IMR-90 (cell line): Measurements from ENCODE around the gene SIX4. TPM values are rescaled to one million over a fixed set of nuclear protein-coding genes. Genes with fewer than 3 reads are reported as not detected.
A peak's percentile ranks its signal among the peaks of the same experiment; 100 is the strongest.

Source experiments
- ATAC-seq: fragments of 200-7000 bp; cut with Tn5 transposase; 2 replicates; pipeline ENCODE4 v1.9.1; 2020; ENCODE audit warnings: low read depth, mild to moderate bottlenecking, moderate library complexity
- BruUV-seq: library from RNA; stranded (reverse); fragments of 400-500 nt; replicated peaks from 2 replicates; lab custom pipeline; 2021; lab: Mats Ljungman, UMichigan
- CTCF ChIA-PET: fragments of 300-600 bp; formaldehyde crosslinking; extraction: SDS; loops from one replicate; lab custom pipeline; 2021; ENCODE audit warnings: antibody characterized with exemption; lab: Yijun Ruan, JAX
- POLR2A ChIA-PET: fragments of 300-600 bp; sonication (Branson Sonifier 250); formaldehyde crosslinking; loops from one replicate; lab custom pipeline; 2022; ENCODE audit warnings: antibody characterized with exemption; ENCODE audit not compliant: unreplicated experiment; lab: Charles Lee
- DNase-seq: peaks from one replicate; pipeline ENCODE4 v3.0.0; 2013
- H2AFZ ChIP-seq: replicated peaks from 2 replicates; pipeline ENCODE3; 2013; ENCODE audit warnings: low read length, mild to moderate bottlenecking; ENCODE audit not compliant: poor library complexity
- H2AK5ac ChIP-seq: 2 replicates; pipeline ENCODE4 v1.6.1; 2013; ENCODE audit warnings: low read depth, low read length, inconsistent platforms
- H2AK9ac ChIP-seq: replicated peaks from 2 replicates; pipeline ENCODE3; 2013; ENCODE audit warnings: mild to moderate bottlenecking, low read depth, low read length, moderate library complexity; ENCODE audit not compliant: poor library complexity
- H2BK120ac ChIP-seq: 2 replicates; pipeline ENCODE4 v1.6.1; 2013; ENCODE audit warnings: low read depth, low read length, inconsistent platforms
- H2BK15ac ChIP-seq: 3 replicates; pipeline ENCODE4 v1.6.1; 2013; ENCODE audit warnings: low read depth, low read length, inconsistent platforms
- H2BK20ac ChIP-seq: 2 replicates; pipeline ENCODE4 v1.6.1; 2013; ENCODE audit warnings: low read depth, mild to moderate bottlenecking, inconsistent platforms, low read length, moderate library complexity
- H2BK5ac ChIP-seq: 2 replicates; pipeline ENCODE4 v1.6.1; 2013; ENCODE audit warnings: mild to moderate bottlenecking, low read depth, low read length, inconsistent platforms; ENCODE audit not compliant: poor library complexity, severe bottlenecking
- H3K14ac ChIP-seq: replicated peaks from 2 replicates; pipeline ENCODE4 v1.6.1; 2013; ENCODE audit warnings: low read depth, low read length, inconsistent platforms
- H3K18ac ChIP-seq: 2 replicates; pipeline ENCODE4 v1.6.1; 2013; ENCODE audit warnings: low read depth, low read length, control low read depth
- H3K23ac ChIP-seq: 2 replicates; pipeline ENCODE4 v1.6.1; 2013; ENCODE audit warnings: low read depth, low read length, inconsistent platforms
- H3K27ac ChIP-seq: 2 replicates; pipeline ENCODE4 v1.5.1; 2013; ENCODE audit warnings: mild to moderate bottlenecking, control low read depth, low read length; ENCODE audit not compliant: insufficient read depth
- H3K27me3 ChIP-seq: 2 replicates; pipeline ENCODE4 v1.6.1; 2013; ENCODE audit warnings: low read length; ENCODE audit not compliant: control insufficient read depth, insufficient read depth
- H3K36me3 ChIP-seq: 2 replicates; pipeline ENCODE4 v1.6.1; 2013; ENCODE audit warnings: low read length, mixed read lengths; ENCODE audit not compliant: control insufficient read depth, insufficient read depth
- H3K4ac ChIP-seq: 2 replicates; pipeline ENCODE4 v1.6.1; 2013; ENCODE audit warnings: low read depth, low read length, inconsistent platforms
- H3K4me1 ChIP-seq: 2 replicates; pipeline ENCODE4 v1.6.1; 2013; ENCODE audit warnings: low read length, mixed read lengths; ENCODE audit not compliant: control insufficient read depth, insufficient read depth
- H3K4me2 ChIP-seq: 2 replicates; pipeline ENCODE4 v1.6.1; 2013; ENCODE audit warnings: low read depth, mild to moderate bottlenecking, control low read depth, low read length, moderate library complexity
- H3K4me3 ChIP-seq: 2 replicates; pipeline ENCODE4 v1.5.1; 2013; ENCODE audit warnings: low read depth, mild to moderate bottlenecking, control low read depth, low read length, moderate library complexity; ENCODE audit not compliant: insufficient read depth
- H3K56ac ChIP-seq: 2 replicates; pipeline ENCODE4 v1.6.1; 2013; ENCODE audit warnings: low read length, inconsistent platforms; ENCODE audit not compliant: insufficient read depth; ENCODE audit errors: extremely low read depth
- H3K79me1 ChIP-seq, 2 experiments: 2 replicates each; pipeline ENCODE4 v1.6.1; 2013; ENCODE audit warnings: low read length in 2 of 2, inconsistent platforms in 1 of 2, low read depth in 1 of 2
- H3K9ac ChIP-seq: 2 replicates; pipeline ENCODE4 v1.6.1; 2013; ENCODE audit warnings: low read depth, low read length, control low read depth
- H3K9me1 ChIP-seq: 2 replicates; pipeline ENCODE4 v1.6.1; 2013; ENCODE audit warnings: low read length, inconsistent platforms; ENCODE audit not compliant: insufficient read depth
- H3K9me3 ChIP-seq: 2 replicates; pipeline ENCODE4 v1.6.1; 2013; ENCODE audit warnings: low read length; ENCODE audit not compliant: control insufficient read depth, insufficient read depth
- H4K20me1 ChIP-seq: 2 replicates; pipeline ENCODE4 v1.6.1; 2013; ENCODE audit warnings: low read length, inconsistent platforms; ENCODE audit not compliant: insufficient read depth
- H4K5ac ChIP-seq: 2 replicates; pipeline ENCODE4 v1.6.1; 2013; ENCODE audit warnings: mild to moderate bottlenecking, low read depth, low read length, control low read depth
- H4K8ac ChIP-seq, 2 experiments: 2 replicates each; pipeline ENCODE4 v1.6.1; 2013; ENCODE audit warnings: low read depth in 2 of 2, low read length in 2 of 2, control low read depth in 1 of 2, inconsistent platforms in 1 of 2
- H4K91ac ChIP-seq: 2 replicates; pipeline ENCODE4 v1.6.1; 2013; ENCODE audit warnings: low read depth, low read length, inconsistent platforms; ENCODE audit not compliant: insufficient read depth
- BHLHE40 ChIP-seq: fragments of 150-350 bp; IDR thresholded peaks from 2 replicates; pipeline ENCODE4 v1.6.1; 2016; ENCODE audit warnings: mild to moderate bottlenecking, low read depth, low read length
- CEBPB ChIP-seq: IDR thresholded peaks from 2 replicates; pipeline ENCODE4 v1.6.1; 2012; ENCODE audit warnings: low read depth, low read length, improper control_type of control experiment
- CHD1 ChIP-seq: IDR thresholded peaks from 2 replicates; pipeline ENCODE4 v1.6.1; 2012; ENCODE audit warnings: low read depth, low read length, improper control_type of control experiment
- CTCF ChIP-seq: conservative IDR thresholded peaks from 2 replicates; pipeline ENCODE4 v1.5.1; 2012; ENCODE audit warnings: mild to moderate bottlenecking, low read depth, low read length, improper control_type of control experiment
- ELK1 ChIP-seq: fragments of 150-350 bp; IDR thresholded peaks from 2 replicates; pipeline ENCODE4 v1.6.1; 2016; ENCODE audit warnings: low read depth, mild to moderate bottlenecking, low read length, moderate library complexity, borderline replicate concordance
- MAZ ChIP-seq: IDR thresholded peaks from 2 replicates; pipeline ENCODE4 v1.6.1; 2012; ENCODE audit warnings: low read depth, mild to moderate bottlenecking, low read length, improper control_type of control experiment, moderate library complexity, borderline replicate concordance
- MXI1 ChIP-seq: IDR thresholded peaks from 2 replicates; pipeline ENCODE4 v1.6.1; 2012; ENCODE audit warnings: low read depth, mild to moderate bottlenecking, low read length, moderate library complexity, borderline replicate concordance
- NFE2L2 ChIP-seq: fragments of 150-350 bp; IDR thresholded peaks from 2 replicates; pipeline ENCODE4 v1.6.1; 2016; ENCODE audit warnings: low read depth, mild to moderate bottlenecking, low read length
- RAD21 ChIP-seq: IDR thresholded peaks from 2 replicates; pipeline ENCODE4 v1.6.1; 2012; ENCODE audit warnings: low read length, improper control_type of control experiment
- RCOR1 ChIP-seq: IDR thresholded peaks from 2 replicates; pipeline ENCODE4 v1.6.1; 2012; ENCODE audit warnings: mild to moderate bottlenecking, low read length, improper control_type of control experiment; ENCODE audit not compliant: insufficient replicate concordance
- RFX5 ChIP-seq: IDR thresholded peaks from 2 replicates; pipeline ENCODE4 v1.8.0; 2012; ENCODE audit warnings: low read depth, mild to moderate bottlenecking, low read length, moderate library complexity
- SMC3 ChIP-seq: fragments of 150-350 bp; IDR thresholded peaks from 2 replicates; pipeline ENCODE4 v1.6.1; 2016; ENCODE audit warnings: low read depth, mild to moderate bottlenecking, antibody characterized with exemption, low read length, moderate library complexity
- USF2 ChIP-seq: fragments of 150-350 bp; IDR thresholded peaks from 2 replicates; pipeline ENCODE4 v1.6.1; 2017; ENCODE audit warnings: mild to moderate bottlenecking, antibody characterized with exemption, low read length, low read depth
- WGBS, 2 experiments: methylation state at CpG; one replicate each; pipeline versions ENCODE4 v1.1.5 to v1.1.7; 2013; ENCODE audit warnings: missing lambda C conversion rate in 2 of 2; ENCODE audit not compliant: insufficient read length in 1 of 2; ENCODE audit errors: extremely low coverage in 2 of 2; 5-methylcytosine and 5-hydroxymethylcytosine counted together
- dilution Hi-C: fragments of 300-500 bp; cut with HindIII; formaldehyde crosslinking; loops from one replicate; pipeline ENCODE4 v1.14.3; 2018; ENCODE audit warnings: low sequenced_read_pairs; ENCODE audit not compliant: unreplicated experiment
- in situ Hi-C: fragments of 300-500 bp; cut with MboI; formaldehyde crosslinking; loops from 3 replicates; pipeline ENCODE4 v1.14.3; 2019; ENCODE audit warnings: low sequenced_read_pairs, inconsistent platforms, mixed read lengths
- intact Hi-C: fragments of 100-400 bp; cut with micrococcal nuclease; formaldehyde crosslinking; loops from 2 replicates; pipeline ENCODE4 v1.10.0; 2022
- polyA plus RNA-seq, 3 experiments: library from polyadenylated mRNA; depleted of rRNA; stranded (reverse); fragments of >200 nt; gene quantifications; 2 replicates each; pipeline ENCODE4 v1.2.3, GENCODE V29; 2012; ENCODE audit warnings: low replicate concordance in 1 of 3
- total RNA-seq: library from RNA; depleted of rRNA; stranded (reverse); fragments of >200 nt; gene quantifications from 2 replicates; pipeline ENCODE4 v1.2.3, GENCODE V29; 2012

SIX4 gene
- total and polyA plus RNA-seq, 2 of the 4 experiments (the other 2 are of a cell fraction), result 7.1 to 42.7 TPM

GRCh38 chr14:60670989-60671388, 53.2 kb downstream of the SIX4 start:
- Histone ChIP-seq H2AFZ (no peak overlapping the region), H3K9me1 (no peaks in the 10 kb centered on the region), H3K4me2 (no peak overlapping the region), H3K14ac (no peak overlapping the region), H2AK9ac (no peak overlapping the region), H3K36me3 (no peaks in the 10 kb centered on the region), H3K4me1 (no peaks in the 10 kb centered on the region), H2BK5ac (no peak overlapping the region), H2BK120ac (no peak overlapping the region), H4K5ac (no peak overlapping the region), H3K79me1 (no peaks in the 10 kb centered on the region), H3K56ac (no peak overlapping the region), H4K20me1 (no peaks in the 10 kb centered on the region), H3K27ac (no peak overlapping the region), H4K8ac (no peak overlapping the region), H3K27me3 (no peaks in the 10 kb centered on the region), H2BK20ac (no peak overlapping the region), H3K18ac (no peak overlapping the region), H2BK15ac (no peak overlapping the region), H2AK5ac (no peak overlapping the region), H3K4ac (no peak overlapping the region), H3K9me3 (no peaks in the 10 kb centered on the region), H3K4me3 (no peak overlapping the region), H3K23ac (no peak overlapping the region), H4K91ac (no peak overlapping the region), H3K9ac (no peak overlapping the region)
- TF ChIP-seq MAZ (no peak), RFX5 (no peak), RAD21 (no peak), RCOR1 (no peak), ELK1 (no peak), SMC3 (no peak), BHLHE40 (no peak), MXI1 (no peak), CEBPB (no peak), NFE2L2 (no peak), USF2 (no peak), CHD1 (no peak), CTCF (no peak)
- POLR2A ChIA-PET, result no interaction called here
- dilution Hi-C loops (no loop called here), intact Hi-C loops (no loop called here), in situ Hi-C loops (no loop called here)
- DNase-seq, result peak; percentile 8
- CTCF ChIA-PET, result no interaction called here
- no peak for ATAC-seq
- WGBS, 2 experiments, result no CpG with 5 or more reads among the region's 3 CpGs
- BruUV-seq, result no TSS peak
